ENCODE measurements around the gene ZNF507.
"Not testable (repeated sequence)": the region's sequence is repeated elsewhere in the genome, so short reads cannot be mapped to it uniquely, and the experiment has no call there.

The ZNF507 gene

GRCh38 chr19:32415669-32416068, 70.3 kb downstream of the ZNF507 start:
- no peak for DNase-seq

DNA sequence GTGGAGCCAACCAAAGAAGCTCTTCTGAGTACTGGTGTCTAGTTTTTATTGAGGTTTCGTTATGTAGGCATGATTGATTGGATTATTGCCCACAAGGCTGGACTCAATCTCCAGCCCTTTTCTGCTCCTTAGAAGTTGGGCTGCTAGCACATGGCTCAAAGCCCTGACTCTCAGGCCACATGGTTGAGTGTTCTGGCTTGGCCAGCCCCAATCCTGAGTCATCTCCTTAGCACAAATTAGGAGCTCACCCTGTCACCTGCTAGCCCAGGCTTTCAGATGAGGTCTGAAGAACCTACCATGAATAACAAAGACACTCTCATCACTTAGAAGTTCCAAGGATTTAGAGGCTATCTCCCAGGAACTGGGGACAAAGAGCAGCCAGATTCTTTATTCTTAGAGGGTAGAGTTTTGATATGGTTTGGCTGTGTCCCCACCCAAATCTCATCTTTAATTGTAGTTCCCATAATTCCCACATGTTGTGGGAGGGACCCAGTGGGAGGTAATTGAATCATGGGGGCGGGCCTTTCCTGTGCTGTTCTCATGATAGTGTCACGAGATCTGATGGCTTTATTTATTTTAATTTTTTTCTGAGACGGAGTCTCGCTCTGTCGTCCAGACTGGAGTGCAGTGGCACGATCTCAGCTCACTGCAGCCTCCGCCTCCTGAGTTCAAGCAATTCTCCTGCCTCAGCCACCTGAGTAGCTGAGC, 71.5 kb downstream of the ZNF507 start:
- no peak for DNase-seq

GRCh38 chr19:32418155-32418554, 72.7 kb downstream of the ZNF507 start:
- no peak for DNase-seq

- no peak for DNase-seq
These were observed 76.4 kb downstream of the ZNF507 start for GRCh38 chr19:32421589-32422361.

- DNase-seq, result no peak
These were observed 77.0 kb downstream of the ZNF507 start for GRCh38 chr19:32422435-32422834.

- DNase-seq, result not testable (repeated sequence)
These were observed 78.5 kb downstream of the ZNF507 start for GRCh38 chr19:32423944-32424343.

DNA sequence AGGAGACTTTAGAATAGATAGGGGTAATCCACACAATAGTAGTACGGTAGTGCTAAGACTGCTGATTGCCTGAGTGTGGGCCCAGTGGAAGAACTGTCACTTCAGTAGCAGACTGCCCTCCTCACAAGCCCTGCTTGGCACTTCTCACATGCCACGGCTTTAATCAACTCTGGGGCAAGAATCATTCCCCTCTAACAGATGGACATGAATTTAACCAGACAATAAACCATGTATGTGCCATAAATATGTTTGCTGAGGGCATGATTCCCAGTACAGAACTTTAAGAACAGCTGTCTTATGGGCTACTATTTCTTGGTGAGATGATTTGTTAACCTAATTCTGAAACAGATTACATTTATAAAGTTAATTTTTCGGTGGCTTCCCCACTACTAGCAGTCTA, 82.1 kb downstream of the ZNF507 start:
- no peak for DNase-seq

- no peak for DNase-seq
These were observed 91.3 kb downstream of the ZNF507 start for GRCh38 chr19:32436692-32437091.

DNA sequence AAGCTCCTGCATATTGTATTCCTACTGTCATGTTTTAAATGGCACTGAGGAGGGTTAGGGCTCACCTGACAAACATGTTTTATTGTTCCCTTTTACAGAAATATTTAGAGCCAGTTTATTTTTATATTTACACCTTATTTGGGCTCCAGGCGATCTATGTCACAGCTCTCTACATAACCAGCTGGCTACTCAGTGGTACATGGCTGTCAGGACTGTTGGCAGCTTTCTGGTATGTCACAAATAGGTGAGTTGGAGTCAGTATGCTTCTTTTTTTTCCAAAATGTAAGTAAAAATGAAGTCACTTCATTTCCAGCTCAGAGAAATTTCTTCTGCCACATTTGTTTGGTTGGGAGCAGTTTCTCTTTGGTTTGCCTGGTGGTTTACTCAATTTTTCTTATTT, 91.7 kb downstream of the ZNF507 start:
- DNase-seq, result no peak

Measured in NCI-H2107 (cell line).